ENCODE measurements around the gene THEM5. TPM values are rescaled to one million over a fixed set of nuclear protein-coding genes. Genes with fewer than 3 reads are reported as not detected.

Gene THEM5
- total and polyA plus RNA-seq, 8 donors, result not detected

- DNase-seq, result no peak
- H3K9me3 ChIP-seq, result no peaks in the 10 kb centered on the region
- peaks cover 0 to 49% (median 0%) of the 10 kb centered on the region in 3 donors for H3K27me3 ChIP-seq
- H3K27ac ChIP-seq, result no peak overlapping the region
- H3K4me3 ChIP-seq, result no peak overlapping the region
- 94 to 98% (median 95%) methylated on average over 3 of the region's 3 CpGs for WGBS, 5 donors
- H3K36me3 ChIP-seq, result peaks cover 0 to 22% (median 12%) of the 10 kb centered on the region in 4 donors
- TF ChIP-seq EP300 (IDR thresholded peaks at IDR 0.05), result no peak
- intact Hi-C loops (cut with DNase I; ENCODE audit: low total_unique reads), result no loop called here
- no peaks in the 10 kb centered on the region for H3K4me1 ChIP-seq
These were observed 49.6 kb downstream of the THEM5 start for GRCh38 chr1:151803915-151804314.

GRCh38 chr1:151803164-151803563 is 50.3 kb downstream of the THEM5 start:
- peaks cover 0 to 49% (median 0%) of the 10 kb centered on the region in 3 donors for H3K27me3 ChIP-seq
- no peaks in the 10 kb centered on the region for H3K4me1 ChIP-seq
- H3K36me3 ChIP-seq, result peaks cover 0 to 15% (median 11%) of the 10 kb centered on the region in 4 donors
- no peaks in the 10 kb centered on the region for H3K9me3 ChIP-seq
- no peak for DNase-seq
- TF ChIP-seq EP300 (IDR thresholded peaks at IDR 0.05), result no peak
- intact Hi-C loops (cut with DNase I; ENCODE audit: low total_unique reads), result no loop called here
- no peak overlapping the region for H3K27ac ChIP-seq
- H3K4me3 ChIP-seq, result no peak overlapping the region

GRCh38 chr1:151802372-151802771 is 51.1 kb downstream of the THEM5 start:
- no peak overlapping the region for H3K27ac ChIP-seq
- H3K9me3 ChIP-seq, result no peaks in the 10 kb centered on the region
- no peak for DNase-seq
- H3K4me3 ChIP-seq, result no peak overlapping the region
- H3K27me3 ChIP-seq, result peaks cover 0 to 48% (median 0%) of the 10 kb centered on the region in 3 donors
- WGBS, 5 donors, result 81 to 95% (median 89%) methylated on average over 4 to 5 of the region's 5 CpGs
- H3K4me1 ChIP-seq, result no peaks in the 10 kb centered on the region
- intact Hi-C loops (cut with DNase I; ENCODE audit: low total_unique reads), result no loop called here
- peaks cover 0 to 7% (median 5%) of the 10 kb centered on the region in 4 donors for H3K36me3 ChIP-seq
- TF ChIP-seq POLR2AphosphoS5 (IDR thresholded peaks at IDR 0.05) (no peak), POLR2A (IDR thresholded peaks at IDR 0.05) (no peak), EP300 (IDR thresholded peaks at IDR 0.05) (no peak), CTCF (IDR thresholded peaks at IDR 0.05) (no peak)

- WGBS, 5 donors, result 79 to 89% (median 84%) methylated on average over 4 to 7 of the region's 7 CpGs
- no peak for DNase-seq
These were observed 51.7 kb downstream of the THEM5 start for GRCh38 chr1:151801846-151802245.

DNA sequence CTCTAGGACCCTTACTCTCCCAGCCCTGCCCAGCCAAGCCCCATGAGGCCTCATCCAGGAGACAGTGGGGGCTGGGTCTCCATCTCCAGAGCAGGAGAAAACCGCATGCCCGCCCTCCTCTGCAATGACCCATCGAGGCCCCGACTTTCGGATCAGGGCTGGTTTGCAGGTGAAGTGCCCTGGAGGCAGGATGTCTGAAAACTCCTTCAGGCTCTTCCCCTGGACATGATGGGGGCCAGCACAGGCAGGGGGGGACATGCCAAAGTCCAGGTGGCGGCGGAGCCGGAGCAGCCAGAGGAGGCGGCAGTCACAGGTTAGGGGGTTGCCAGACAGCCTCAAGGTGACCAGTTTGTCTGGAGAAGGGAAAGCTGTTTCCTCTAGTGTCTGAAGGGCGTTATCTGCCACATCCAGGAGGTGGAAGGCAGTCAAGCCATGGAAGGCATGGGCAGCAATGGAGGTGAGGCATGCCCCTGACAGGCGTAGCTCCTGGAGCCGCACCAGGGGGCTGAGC is 52.1 kb downstream of the THEM5 start:
- no peaks in the 10 kb centered on the region for H3K36me3 ChIP-seq
- no peak overlapping the region for H3K27ac ChIP-seq
- intact Hi-C loops (cut with DNase I; ENCODE audit: low total_unique reads), result no loop called here
- H3K4me1 ChIP-seq, result no peaks in the 10 kb centered on the region
- no peaks in the 10 kb centered on the region for H3K9me3 ChIP-seq
- DNase-seq, result no peak
- peaks cover 0 to 41% (median 0%) of the 10 kb centered on the region in 3 donors for H3K27me3 ChIP-seq
- WGBS, 5 donors, result 87 to 95% (median 92%) methylated on average over 10 to 12 of the region's 12 CpGs
- H3K4me3 ChIP-seq, result no peak overlapping the region
- TF ChIP-seq POLR2A (IDR thresholded peaks at IDR 0.05) (no peak), EP300 (IDR thresholded peaks at IDR 0.05) (no peak), CTCF (IDR thresholded peaks at IDR 0.05) (no peak), POLR2AphosphoS5 (IDR thresholded peaks at IDR 0.05) (no peak)

More at GRCh38 chr1:151801846-151802245, 51.7 kb downstream of the THEM5 start:
- no peaks in the 10 kb centered on the region for H3K9me3 ChIP-seq
- peaks cover 0 to 43% (median 0%) of the 10 kb centered on the region in 3 donors for H3K27me3 ChIP-seq
- TF ChIP-seq EP300 (IDR thresholded peaks at IDR 0.05), result no peak
- TF ChIP-seq POLR2AphosphoS5 (IDR thresholded peaks at IDR 0.05), result no peak
- H3K27ac ChIP-seq, result no peak overlapping the region
- no peaks in the 10 kb centered on the region for H3K4me1 ChIP-seq
- H3K36me3 ChIP-seq, result peaks cover 0 to 2% (median under 1%) of the 10 kb centered on the region in 4 donors
- no peak overlapping the region for H3K4me3 ChIP-seq
- intact Hi-C loops (cut with DNase I; ENCODE audit: low total_unique reads), result no loop called here

GRCh38 chr1:151800830-151801229 is 52.7 kb downstream of the THEM5 start:
- WGBS, 5 donors, result 59 to 68% (median 63%) methylated on average over 1 to 8 of the region's 8 CpGs
- Histone ChIP-seq H3K4me1 (no peaks in the 10 kb centered on the region), H3K27me3 (peaks cover 0 to 41% (median 0%) of the 10 kb centered on the region in 3 donors), H3K9me3 (no peaks in the 10 kb centered on the region), H3K36me3 (no peaks in the 10 kb centered on the region), H3K27ac (no peak overlapping the region), H3K4me3 (no peak overlapping the region)
- intact Hi-C loops (cut with DNase I; ENCODE audit: low total_unique reads), result no loop called here
- no peak for DNase-seq
- TF ChIP-seq CTCF (IDR thresholded peaks at IDR 0.05), result no peak

Measured in stomach (tissue), 9 donors.